Fibroblast of lung (primary cell): ENCODE measurements around the gene SREBF1. TPM values are rescaled to one million over a fixed set of nuclear protein-coding genes. Genes with fewer than 3 reads are reported as not detected.
A peak's percentile ranks its signal among the peaks of the same experiment; 100 is the strongest.

Experiments
- DNase-seq, 2 donors: peaks; one replicate each; pipeline versions ENCODE4 v3.0.0 to v3.0.0-alpha.2; 2010; ENCODE audit warnings: low read depth in 2 of 2
- H2AFZ ChIP-seq: 2 replicates; pipeline ENCODE4 v1.5.1; 2012; ENCODE audit warnings: low read length, control low read depth, inconsistent platforms
- H3K27ac ChIP-seq: 2 replicates; pipeline ENCODE4 v1.5.1; 2011; ENCODE audit warnings: low read length, control low read depth; ENCODE audit not compliant: insufficient read depth
- H3K27me3 ChIP-seq: 2 replicates; pipeline ENCODE4 v1.5.1; 2011; ENCODE audit warnings: mild to moderate bottlenecking, low read length; ENCODE audit not compliant: control insufficient read depth, insufficient read depth
- H3K36me3 ChIP-seq: 2 replicates; pipeline ENCODE4 v1.5.1; 2011; ENCODE audit warnings: low read length; ENCODE audit not compliant: control insufficient read depth, insufficient read depth
- H3K4me1 ChIP-seq: 2 replicates; pipeline ENCODE4 v1.5.1; 2011; ENCODE audit warnings: low read length; ENCODE audit not compliant: control insufficient read depth, insufficient read depth; ENCODE audit errors: extremely low read depth
- H3K4me2 ChIP-seq: 2 replicates; pipeline ENCODE4 v1.5.1; 2011; ENCODE audit warnings: low read length, control low read depth; ENCODE audit not compliant: insufficient read depth; ENCODE audit errors: extremely low read depth
- H3K4me3 ChIP-seq, 4 experiments: fragments of 200-600 bp in 1 of 4; sonication (generic) in 1 of 4; replicated peaks in 1 of 4; 2 replicates each; pipeline ENCODE4 v1.5.1; 2011 to 2016; ENCODE audit warnings: low read length in 4 of 4, low read depth in 3 of 4, mild to moderate bottlenecking in 3 of 4, control low read depth in 2 of 4, inconsistent platforms in 1 of 4, mixed read lengths in 1 of 4; ENCODE audit not compliant: insufficient read depth in 1 of 4; ENCODE audit errors: control extremely low read depth in 1 of 4
- H3K79me2 ChIP-seq: 2 replicates; pipeline ENCODE4 v1.5.1; 2012; ENCODE audit warnings: mild to moderate bottlenecking, low read length, inconsistent platforms; ENCODE audit not compliant: control insufficient read depth, insufficient read depth
- H3K9ac ChIP-seq: 2 replicates; pipeline ENCODE4 v1.5.1; 2011; ENCODE audit warnings: mild to moderate bottlenecking, low read length, control low read depth; ENCODE audit not compliant: insufficient read depth
- H3K9me3 ChIP-seq: 2 replicates; pipeline ENCODE4 v1.5.1; 2012; ENCODE audit warnings: low read depth, low read length; ENCODE audit not compliant: control insufficient read depth, insufficient read depth
- H4K20me1 ChIP-seq: 2 replicates; pipeline ENCODE4 v1.5.1; 2011; ENCODE audit warnings: low read length; ENCODE audit not compliant: control insufficient read depth, insufficient read depth; ENCODE audit errors: extremely low read depth
- CTCF ChIP-seq, 2 donors: IDR thresholded peaks in 1 of 2; conservative IDR thresholded peaks in 1 of 2; 1 replicate in 1 of 2; 2 replicates in 1 of 2; pipeline ENCODE4 v1.5.1; 2011 to 2012; ENCODE audit warnings: low read length in 2 of 2, control low read depth in 1 of 2, inconsistent platforms in 1 of 2, low read depth in 1 of 2, mild to moderate bottlenecking in 1 of 2
- EZH2 ChIP-seq: IDR thresholded peaks from 2 replicates; pipeline ENCODE4 v1.5.1; 2012; ENCODE audit warnings: low read length, control low read depth, mild to moderate bottlenecking; ENCODE audit errors: missing control alignments
- polyA plus RNA-seq, 2 donors: library from polyadenylated mRNA; depleted of rRNA in 1 of 2; stranded (reverse) in 1 of 2; unstranded in 1 of 2; fragments of >200 nt; gene quantifications; 2 replicates each; pipeline ENCODE4 v1.2.1, GENCODE V29; 2011 to 2012; ENCODE audit warnings: missing spikeins in 1 of 2
- total RNA-seq: library from RNA; depleted of rRNA; stranded (reverse); fragments of >200 nt; gene quantifications from 2 replicates; pipeline ENCODE4 v1.2.1, GENCODE V29; 2014

The SREBF1 gene
- total and polyA plus RNA-seq, 2 donors (not counting 1 experiment from before 2014, with no cell fraction given): 29.7 to 77.6 TPM

- Histone ChIP-seq H3K9ac (no peak overlapping the region), H3K4me1 (peaks cover 39% of the 10 kb centered on the region), H3K4me3 (peak overlapping the region in 3 of 4 experiments; percentile 11 to 83 (median 82)), H3K9me3 (no peaks in the 10 kb centered on the region), H3K27me3 (no peaks in the 10 kb centered on the region), H4K20me1 (no peaks in the 10 kb centered on the region), H2AFZ (no peak overlapping the region), H3K79me2 (peaks cover 55% of the 10 kb centered on the region), H3K4me2 (peak overlapping the region; percentile 99), H3K27ac (no peak overlapping the region), H3K36me3 (peaks cover 1% of the 10 kb centered on the region)
- no peak for DNase-seq
- no peak for TF ChIP-seq CTCF (conservative IDR thresholded peaks at IDR 0.05 in 1 of 2, IDR thresholded peaks at IDR 0.05 in 1 of 2; ENCODE audit: low read depth in 1 of 2, low read length in 2 of 2)
- TF ChIP-seq EZH2: no peak
Observed at GRCh38 chr17:17834974-17835373, 1.8 kb downstream of the SREBF1 start.

- H3K4me3 ChIP-seq: no peak overlapping the region
- no peak overlapping the region for H3K27ac ChIP-seq
- no peaks in the 10 kb centered on the region for H3K9me3 ChIP-seq
- H4K20me1 ChIP-seq: no peaks in the 10 kb centered on the region
- peaks cover 33% of the 10 kb centered on the region for H3K4me1 ChIP-seq
- H2AFZ ChIP-seq: no peak overlapping the region
- H3K36me3 ChIP-seq: peaks cover 1% of the 10 kb centered on the region
- no peak for DNase-seq
- peaks cover 63% of the 10 kb centered on the region for H3K79me2 ChIP-seq
- TF ChIP-seq EZH2 (no peak), CTCF (conservative IDR thresholded peaks at IDR 0.05 in 1 of 2, IDR thresholded peaks at IDR 0.05 in 1 of 2; ENCODE audit: low read depth in 1 of 2, low read length in 2 of 2) (no peak)
- no peak overlapping the region for H3K9ac ChIP-seq
- H3K4me2 ChIP-seq: no peak overlapping the region
- no peaks in the 10 kb centered on the region for H3K27me3 ChIP-seq
Observed at GRCh38 chr17:17833658-17834357, 3.0 kb downstream of the SREBF1 start.

- H3K36me3 ChIP-seq: peaks cover 2% of the 10 kb centered on the region
- H3K9ac ChIP-seq: no peak overlapping the region
- no peak overlapping the region for H3K27ac ChIP-seq
- no peak overlapping the region for H2AFZ ChIP-seq
- no peaks in the 10 kb centered on the region for H3K27me3 ChIP-seq
- DNase-seq: no peak
- H3K79me2 ChIP-seq: peaks cover 79% of the 10 kb centered on the region
- no peak overlapping the region for H3K4me3 ChIP-seq
- TF ChIP-seq EZH2: no peak
- no peak for TF ChIP-seq CTCF (conservative IDR thresholded peaks at IDR 0.05 in 1 of 2, IDR thresholded peaks at IDR 0.05 in 1 of 2; ENCODE audit: low read depth in 1 of 2, low read length in 2 of 2)
- no peak overlapping the region for H3K4me2 ChIP-seq
- no peaks in the 10 kb centered on the region for H3K9me3 ChIP-seq
- peaks cover 18% of the 10 kb centered on the region for H3K4me1 ChIP-seq
- no peaks in the 10 kb centered on the region for H4K20me1 ChIP-seq
Observed at GRCh38 chr17:17832032-17832363, 4.8 kb downstream of the SREBF1 start.
